GM19240 (cell line): ENCODE measurements around the gene TUBGCP2.

ENCODE experiments used
- DNase-seq: peaks from one replicate; pipeline ENCODE4 v3.0.0; 2011; ENCODE audit warnings: low spot score; ENCODE audit not compliant: insufficient read length

Gene TUBGCP2

DNA sequence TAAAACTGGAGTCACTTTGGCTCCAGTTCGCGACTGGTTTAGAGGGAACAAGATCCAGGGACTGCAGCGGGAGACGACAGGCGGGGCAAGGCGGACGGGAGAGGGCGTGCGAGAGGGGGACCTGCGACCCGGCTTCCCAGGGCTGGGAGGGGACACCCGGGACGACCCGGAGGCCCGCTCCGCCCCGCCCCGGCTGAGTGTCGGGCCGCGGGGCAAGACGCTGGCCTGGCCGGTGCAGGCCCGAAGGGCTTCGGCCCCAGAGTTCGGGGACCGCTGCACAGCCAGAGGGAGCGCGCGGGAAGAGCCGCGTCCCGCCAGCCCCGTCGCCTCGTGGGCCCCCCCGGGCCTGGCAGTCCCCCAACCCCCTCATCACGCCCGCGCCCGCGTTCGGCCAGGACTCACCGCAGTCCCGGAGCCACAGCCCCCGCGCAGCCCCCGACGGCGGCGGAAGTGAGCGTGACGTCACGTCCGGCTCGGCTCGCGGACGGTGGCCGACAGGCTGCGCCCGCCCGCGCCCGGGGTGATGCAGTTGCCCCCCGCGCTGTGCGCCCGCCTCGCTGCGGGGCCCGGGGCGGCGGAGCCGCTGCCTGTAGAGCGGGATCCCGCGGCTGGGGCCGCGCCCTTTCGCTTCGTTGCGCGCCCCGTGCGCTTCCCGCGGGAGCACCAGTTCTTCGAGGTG, at the start of gene TUBGCP2, which contains the start of gene ZNF511:
TSS of gene TUBGCP2 (minus strand) at position 452 of the 679 bp plus-strand sequence. CDS start 5,931 bp downstream, outside the sequence.
TSS of gene ZNF511 (plus strand) at position 494 of the 679 bp plus-strand sequence. CDS start at position 524, 30 bp downstream.
- DNase-seq: peak; percentile 81

DNA sequence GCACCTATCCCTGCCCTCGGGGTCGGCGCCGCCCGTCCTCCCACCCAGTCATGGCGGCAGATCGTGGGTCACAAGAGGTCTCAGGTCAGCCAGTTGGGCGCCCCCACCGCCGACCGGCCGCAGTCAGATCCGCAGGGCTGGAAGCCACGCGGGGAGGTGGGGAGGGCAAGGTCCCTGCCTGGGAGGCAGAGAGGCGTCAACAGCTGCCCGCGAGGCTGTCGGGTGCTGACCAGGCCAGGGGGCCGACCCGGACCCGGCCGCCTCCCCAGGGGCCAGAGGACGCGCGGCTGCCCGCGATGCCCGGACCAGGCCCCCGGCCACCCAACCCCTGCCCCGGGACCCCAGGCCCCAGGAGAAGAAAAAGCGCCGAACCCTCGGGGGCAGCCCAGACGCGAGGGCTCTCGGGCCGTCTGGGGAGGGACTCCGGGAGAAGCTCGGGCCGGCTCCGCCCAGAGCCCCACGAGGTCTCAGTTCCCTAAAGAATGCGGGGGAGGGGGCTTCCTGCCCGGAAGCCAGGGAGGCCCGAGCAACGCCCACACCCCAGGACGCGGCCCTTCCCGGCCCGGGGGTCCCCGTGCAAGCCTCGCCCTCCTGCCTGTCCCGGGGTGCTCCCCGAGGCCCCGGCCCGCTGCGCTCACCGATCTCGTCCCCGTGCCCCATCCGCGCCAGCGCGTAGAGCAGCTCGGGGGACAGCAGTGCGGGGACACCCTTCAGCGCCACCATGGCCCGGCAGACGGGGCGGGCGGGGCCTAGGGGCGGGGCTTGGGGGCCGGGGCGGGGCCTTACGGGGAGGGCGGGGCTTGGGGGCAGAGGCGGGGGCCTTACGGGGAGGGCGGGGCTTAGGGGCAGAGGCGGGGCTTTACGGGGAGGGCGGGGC, 48.9 kb upstream of the TUBGCP2 start, which contains the start of gene FUOM:
TSS of gene FUOM (minus strand) at position 735 of the 877 bp plus-strand sequence. CDS start at position 723, 12 bp downstream.
- DNase-seq: peak; percentile 80

GRCh38 chr10:133356549-133357284, 48.0 kb upstream of the TUBGCP2 start:
- DNase-seq: no peak

- no peak for DNase-seq
Measured at GRCh38 chr10:133355991-133356390, 47.3 kb upstream of the TUBGCP2 start.

DNA sequence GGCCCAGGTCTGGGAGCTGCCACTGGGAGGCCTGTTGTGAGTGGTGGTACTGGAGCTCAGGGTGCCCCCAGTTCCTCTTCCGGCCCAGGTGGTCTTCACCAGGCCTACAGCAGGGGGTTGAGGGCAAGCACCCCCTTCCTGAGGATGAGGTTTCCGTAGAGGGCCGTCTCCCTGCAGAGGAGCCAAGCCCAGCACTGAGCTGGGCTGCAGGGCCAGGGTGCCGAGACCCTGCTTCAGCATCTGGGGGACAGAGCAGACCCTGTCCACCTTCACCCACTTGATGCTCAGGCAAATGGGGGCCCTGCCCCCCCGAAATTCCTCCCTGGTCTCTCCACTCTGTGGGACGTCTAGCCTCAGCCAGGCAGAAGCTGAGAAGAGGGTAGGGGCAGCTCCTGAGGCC, 46.6 kb upstream of the TUBGCP2 start:
- no peak for DNase-seq

DNA sequence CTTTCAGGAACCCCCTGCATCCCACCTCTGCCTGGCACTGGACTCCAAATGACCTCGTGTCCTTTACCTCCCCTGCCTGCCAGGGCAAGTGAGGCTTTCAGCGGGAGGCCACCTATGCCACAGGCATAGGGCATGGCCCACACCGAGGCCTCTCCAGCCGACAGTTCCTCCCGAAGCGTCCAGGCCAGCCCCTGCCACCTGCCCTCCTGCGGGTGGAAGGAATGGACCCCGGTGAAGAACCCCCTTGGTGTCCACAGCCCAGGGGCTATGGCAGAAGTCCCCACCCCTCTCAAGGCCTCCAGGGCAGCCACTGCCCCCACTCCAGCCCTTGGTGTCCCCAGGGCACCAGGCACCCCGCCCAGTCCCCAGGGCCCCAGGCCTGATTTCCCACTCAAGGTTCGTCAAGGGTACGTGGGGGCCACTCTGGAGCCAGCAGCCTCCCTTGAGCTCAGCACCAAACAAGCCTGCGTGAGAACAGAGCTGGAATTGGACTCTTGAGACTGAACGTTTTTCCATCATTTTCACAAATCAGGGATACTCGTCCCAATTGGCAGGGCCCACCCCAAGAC, 46.1 kb upstream of the TUBGCP2 start:
- no peak for DNase-seq

DNA sequence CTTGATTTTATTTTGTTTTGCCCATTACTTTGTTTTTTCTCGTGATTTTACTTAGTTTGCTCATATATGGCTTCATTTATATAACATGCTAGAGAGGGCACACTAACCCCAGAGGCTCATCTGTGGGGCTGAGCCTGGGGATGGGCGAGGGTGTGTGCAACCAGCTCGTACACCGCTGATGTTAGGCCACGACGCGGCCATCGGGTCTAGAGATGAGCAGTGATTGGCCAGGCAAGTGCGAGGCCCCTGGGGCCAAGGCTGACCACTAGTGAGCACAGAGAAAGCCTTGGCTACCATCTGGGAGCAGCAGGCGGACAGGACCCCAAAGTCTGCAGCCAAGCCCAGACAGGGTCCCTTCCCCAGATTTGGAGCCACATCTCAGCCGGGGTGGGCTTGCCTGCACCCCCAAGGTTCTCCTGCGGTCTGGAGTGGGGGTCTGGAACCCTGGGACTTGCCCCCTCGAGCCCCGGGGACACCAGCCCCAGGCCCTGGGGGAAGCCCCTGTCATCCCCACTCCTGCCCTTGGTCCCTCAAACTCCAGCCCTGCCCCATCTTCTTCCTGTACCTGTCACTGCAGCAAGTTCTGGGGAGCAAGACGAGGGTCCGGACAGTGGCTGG, 45.4 kb upstream of the TUBGCP2 start:
- DNase-seq: no peak

GRCh38 chr10:133353202-133353959, 44.7 kb upstream of the TUBGCP2 start:
- no peak for DNase-seq

DNA sequence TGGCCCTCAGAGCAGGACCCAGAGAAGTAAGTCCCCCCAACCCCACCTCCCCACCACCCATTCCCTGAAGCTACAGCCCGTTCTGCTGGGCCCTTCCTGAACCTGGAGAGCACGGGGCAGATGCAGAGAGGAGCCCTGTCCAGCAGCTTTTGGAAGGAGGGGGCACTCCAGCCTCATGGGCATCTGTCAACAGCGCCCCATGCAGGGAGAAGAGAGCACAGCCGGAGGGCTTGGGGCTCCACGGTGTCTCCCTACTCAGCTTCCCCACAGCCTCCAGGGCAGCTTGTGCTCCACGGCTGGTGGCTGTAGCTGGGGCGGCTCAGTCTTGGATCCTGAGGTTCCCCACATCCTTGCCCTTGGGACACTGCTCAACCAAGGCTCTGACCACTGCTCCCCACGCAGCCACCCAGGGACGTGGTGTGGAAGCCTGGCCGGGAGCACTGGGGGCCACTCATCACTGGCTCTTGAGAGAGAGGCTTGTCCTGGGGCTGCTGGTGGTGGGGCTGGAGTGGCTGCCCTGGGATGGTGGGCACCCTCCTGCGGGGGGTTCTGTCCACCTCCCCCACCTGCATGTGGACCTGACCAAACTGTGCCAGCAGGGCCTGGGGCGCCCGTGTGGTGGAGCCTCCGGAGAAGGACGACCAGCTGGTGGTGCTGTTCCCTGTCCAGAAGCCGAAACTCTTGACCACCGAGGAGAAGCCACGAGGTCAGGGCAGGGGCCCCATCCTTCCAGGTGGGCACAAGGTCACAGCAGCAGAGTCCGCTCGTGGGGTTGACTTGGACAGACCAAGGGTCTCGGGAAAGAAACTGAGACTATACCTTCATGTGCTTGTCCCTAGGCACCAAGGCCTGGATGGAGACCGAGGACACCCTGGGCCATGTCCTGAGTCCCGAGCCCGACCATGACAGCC, 43.0 kb upstream of the TUBGCP2 start:
- no peak for DNase-seq

DNA sequence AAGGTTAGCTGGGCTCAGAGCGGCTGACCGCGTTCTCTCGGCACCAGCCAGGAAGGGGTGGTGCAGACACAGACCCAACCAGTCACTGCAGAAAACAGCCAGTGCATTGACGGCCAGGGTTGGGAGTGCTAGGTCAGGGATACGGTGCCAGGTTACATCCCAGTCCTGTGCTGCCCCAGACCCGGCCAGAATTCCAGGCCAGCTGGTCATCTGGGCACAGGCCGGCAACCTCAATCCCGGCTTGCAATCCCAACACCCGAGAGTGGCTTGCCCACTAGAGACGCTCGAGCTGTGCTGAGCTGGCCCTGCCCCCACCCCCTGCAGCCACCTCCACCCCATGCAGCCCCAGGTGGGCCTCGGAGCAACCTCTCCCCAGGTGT, 42.3 kb upstream of the TUBGCP2 start:
- no peak for DNase-seq

GRCh38 chr10:133350283-133350949, 41.7 kb upstream of the TUBGCP2 start:
- no peak for DNase-seq

GRCh38 chr10:133349577-133350011, 40.9 kb upstream of the TUBGCP2 start:
- no peak for DNase-seq

DNA sequence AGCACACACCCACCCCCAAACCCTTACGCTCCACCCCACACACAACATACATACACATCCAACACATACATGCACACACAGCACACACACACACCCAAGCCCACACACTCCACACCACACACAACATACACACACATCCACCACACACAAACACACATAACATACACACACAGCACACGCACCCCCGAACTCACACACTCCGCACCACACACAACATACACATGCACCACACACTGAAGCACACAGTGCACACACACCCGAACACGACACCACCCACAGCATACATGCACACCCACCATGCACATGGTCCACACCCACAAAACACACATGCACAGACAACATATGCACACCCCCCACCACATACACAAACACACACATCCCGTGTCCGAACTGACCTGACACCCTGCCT, 40.5 kb upstream of the TUBGCP2 start:
- DNase-seq: no peak

- no peak for DNase-seq
Measured at GRCh38 chr10:133347710-133348517, 39.2 kb upstream of the TUBGCP2 start.

DNA sequence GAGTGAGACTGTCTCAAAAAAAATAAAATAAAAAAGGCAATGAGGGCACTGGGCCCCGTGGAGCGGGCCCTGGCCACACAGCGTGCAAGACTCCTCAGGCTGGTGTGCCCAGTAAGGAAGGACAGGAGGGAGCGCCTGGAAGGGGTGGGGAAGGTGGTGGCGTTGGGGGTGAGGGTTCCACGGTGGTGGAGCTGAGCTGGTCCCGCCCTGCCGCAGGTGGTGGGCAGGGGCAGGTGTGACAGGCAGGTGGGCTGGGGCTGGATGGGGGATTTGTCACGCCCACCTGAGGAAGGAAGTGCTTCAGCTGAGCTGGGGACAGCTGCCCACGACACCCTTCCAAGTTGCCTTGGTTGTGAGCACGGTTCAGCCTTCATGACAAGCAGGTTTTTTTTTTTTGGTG, 37.7 kb upstream of the TUBGCP2 start:
- DNase-seq: no peak

GRCh38 chr10:133344236-133344635, 35.6 kb upstream of the TUBGCP2 start:
- no peak for DNase-seq

DNA sequence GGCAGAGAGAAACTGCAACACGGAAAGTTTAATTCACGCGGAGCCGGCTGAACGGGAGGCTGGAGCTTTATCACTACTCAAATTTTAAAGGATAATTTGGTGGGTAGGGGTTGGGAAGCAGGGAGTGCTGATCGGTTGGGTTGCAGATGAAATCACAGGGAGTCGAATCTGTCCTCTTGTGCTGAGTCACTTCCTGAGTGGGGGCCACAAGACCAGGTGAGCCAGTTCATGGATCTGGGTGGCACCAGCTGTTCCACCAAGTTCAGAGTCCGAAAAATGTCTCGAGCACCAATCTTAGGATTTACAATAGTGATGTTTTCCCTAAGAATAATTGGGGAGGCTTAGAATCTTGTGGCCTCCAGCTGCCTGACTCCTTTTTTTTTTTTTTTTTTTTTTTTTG, 34.9 kb upstream of the TUBGCP2 start:
- DNase-seq: no peak

GRCh38 chr10:133342942-133343341, 34.3 kb upstream of the TUBGCP2 start:
- no peak for DNase-seq
